A172 (cell line): ENCODE results near the gene TPST2. TPM values are rescaled to one million over a fixed set of nuclear protein-coding genes. Genes with fewer than 3 reads are reported as not detected.

Experiments
- DNase-seq: peaks from one replicate; pipeline ENCODE4 v3.0.0-alpha.2; 2015; ENCODE audit warnings: low spot score
- total RNA-seq: library from RNA; depleted of rRNA; stranded (reverse); fragments of >200 nt; shearing (Covaris generic); gene quantifications from 2 replicates; pipeline ENCODE4 v1.2.3, GENCODE V29; 2014

TPST2 gene
- total RNA-seq, 1 experiment from 2014 or later: 5.5 TPM

GRCh38 chr22:26496456-26496855 lies 93.5 kb downstream of the TPST2 start:
- DNase-seq: no peak

DNA sequence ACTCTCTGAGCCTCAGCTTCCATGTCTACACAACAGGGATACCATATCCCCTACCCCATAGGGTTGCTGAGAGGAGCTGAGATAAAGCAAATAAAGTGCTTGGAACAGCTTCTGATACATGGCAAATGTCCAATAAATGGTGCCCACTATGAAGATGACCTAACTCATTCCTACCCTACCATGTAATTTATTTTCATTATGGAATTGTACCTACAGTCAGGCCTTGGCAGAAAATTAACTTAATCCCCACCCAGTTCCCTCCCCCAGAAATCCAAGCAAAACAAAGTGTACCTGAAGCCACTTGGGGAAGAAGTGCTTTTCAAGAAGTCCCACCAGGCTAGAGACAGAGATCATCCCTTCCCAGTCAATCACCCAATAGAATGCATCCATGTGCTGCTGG lies 95.4 kb downstream of the TPST2 start:
- DNase-seq: no peak

DNA sequence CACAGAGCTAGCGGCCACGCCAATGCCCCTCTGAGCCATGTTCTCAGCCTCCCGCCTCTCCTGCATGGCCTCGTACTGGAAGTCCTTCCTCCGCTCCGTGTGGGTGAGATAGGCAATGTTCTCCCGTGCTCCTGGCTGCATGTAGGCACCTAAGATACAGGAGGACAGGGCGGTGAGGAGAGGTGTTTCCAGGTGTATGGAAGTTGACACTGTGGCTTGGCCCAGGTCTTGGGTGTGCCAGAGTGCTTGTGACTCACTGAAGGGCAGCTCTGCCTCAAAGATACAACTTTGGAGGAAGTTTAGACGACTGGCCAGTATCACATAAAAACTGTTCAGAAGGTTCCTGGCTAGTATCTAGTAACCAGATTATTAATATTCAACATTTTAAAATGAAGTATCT lies 97.7 kb downstream of the TPST2 start:
- DNase-seq: no peak

DNA sequence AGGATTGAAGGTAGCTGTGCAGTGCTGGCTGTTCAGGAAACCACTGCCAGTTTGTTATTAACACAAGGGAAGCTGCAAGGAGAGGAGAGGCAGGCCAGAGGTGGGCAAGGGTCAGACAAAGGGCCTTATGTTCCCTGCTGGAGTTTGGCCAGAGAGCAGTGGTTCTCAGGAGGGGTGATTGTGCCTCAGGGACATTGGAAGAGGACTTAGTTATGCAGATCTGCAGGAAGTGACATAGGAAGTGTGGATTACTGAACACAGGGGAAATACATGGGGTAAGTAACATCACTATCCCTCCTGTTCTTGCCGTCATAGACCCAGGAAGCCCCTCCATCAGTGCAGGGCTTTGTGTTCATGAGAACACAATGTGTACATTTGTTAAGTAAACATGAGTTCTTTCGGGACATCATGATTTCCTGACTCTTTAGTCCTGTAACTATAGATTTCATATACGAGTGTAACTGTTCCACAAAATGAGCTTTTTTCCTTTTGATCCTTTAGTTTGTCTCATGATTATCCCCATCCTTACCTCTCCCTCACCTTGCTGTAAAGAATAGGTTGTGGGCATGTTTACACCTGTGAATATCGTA lies 100.4 kb downstream of the TPST2 start:
- DNase-seq: no peak

GRCh38 chr22:26487996-26488395 lies 101.9 kb downstream of the TPST2 start:
- DNase-seq: no peak

DNA sequence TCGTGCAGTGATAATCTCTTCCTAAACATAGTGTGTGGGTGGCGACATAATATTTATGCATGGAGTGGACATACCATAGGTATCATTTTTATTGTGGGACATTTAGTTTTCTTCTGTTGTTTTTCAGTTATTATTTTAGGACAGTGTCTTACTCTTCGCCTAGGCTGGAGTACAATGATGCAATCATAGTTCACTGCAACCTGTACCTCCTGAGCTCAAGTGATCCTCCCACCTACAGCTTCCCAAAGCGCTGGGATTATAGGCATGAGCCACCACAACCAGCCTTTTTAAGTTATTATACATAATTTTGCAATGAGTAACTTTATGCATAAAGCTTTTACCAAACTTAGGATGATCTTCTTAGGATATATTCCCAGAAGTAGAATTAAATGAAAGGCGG lies 103.5 kb downstream of the TPST2 start:
- no peak for DNase-seq

DNA sequence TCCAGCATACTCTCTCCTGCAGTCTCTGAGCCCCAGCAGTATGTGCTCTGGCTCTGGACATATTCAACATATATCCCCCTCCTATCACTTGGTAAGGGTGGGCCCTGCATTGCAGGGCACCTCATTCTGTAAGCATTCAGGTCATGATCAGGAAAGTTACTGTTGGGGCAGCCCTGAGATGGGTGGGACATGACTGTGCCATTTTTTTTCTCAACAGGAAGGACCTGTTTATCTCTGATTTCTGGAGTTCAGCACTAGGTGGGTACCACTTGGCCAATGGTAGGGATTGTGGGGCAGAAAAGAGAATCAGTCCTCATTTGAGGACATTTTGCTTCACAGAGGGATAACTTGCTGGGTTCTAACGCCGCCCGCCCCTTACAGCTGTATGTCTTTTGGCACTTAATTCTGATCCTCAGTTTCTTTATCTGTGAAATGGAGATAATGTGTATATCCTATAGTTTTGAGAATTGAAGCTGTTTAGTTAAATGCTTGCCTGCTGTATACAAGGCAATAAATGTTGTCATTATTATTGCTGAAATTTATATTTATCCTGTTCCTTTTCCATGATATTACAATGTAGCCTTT lies 104.0 kb downstream of the TPST2 start:
- no peak for DNase-seq

GRCh38 chr22:26485013-26485412 lies 104.9 kb downstream of the TPST2 start:
- no peak for DNase-seq

DNA sequence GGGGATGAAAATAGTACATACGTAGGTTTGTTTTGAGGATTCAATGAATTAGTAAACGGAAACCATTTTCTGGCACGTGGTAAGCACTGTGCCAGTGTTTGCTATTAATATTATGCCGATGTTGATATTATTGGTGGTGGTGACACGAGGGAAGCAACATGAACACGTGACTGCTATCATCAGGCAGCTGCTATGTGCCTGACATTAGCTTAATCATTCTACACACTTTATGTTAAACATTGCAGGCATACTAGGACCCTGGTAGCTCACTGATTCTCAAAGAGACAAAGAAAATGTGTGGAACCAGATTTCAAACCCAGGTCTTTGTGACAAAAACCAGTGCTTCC lies 105.6 kb downstream of the TPST2 start:
- DNase-seq: no peak

DNA sequence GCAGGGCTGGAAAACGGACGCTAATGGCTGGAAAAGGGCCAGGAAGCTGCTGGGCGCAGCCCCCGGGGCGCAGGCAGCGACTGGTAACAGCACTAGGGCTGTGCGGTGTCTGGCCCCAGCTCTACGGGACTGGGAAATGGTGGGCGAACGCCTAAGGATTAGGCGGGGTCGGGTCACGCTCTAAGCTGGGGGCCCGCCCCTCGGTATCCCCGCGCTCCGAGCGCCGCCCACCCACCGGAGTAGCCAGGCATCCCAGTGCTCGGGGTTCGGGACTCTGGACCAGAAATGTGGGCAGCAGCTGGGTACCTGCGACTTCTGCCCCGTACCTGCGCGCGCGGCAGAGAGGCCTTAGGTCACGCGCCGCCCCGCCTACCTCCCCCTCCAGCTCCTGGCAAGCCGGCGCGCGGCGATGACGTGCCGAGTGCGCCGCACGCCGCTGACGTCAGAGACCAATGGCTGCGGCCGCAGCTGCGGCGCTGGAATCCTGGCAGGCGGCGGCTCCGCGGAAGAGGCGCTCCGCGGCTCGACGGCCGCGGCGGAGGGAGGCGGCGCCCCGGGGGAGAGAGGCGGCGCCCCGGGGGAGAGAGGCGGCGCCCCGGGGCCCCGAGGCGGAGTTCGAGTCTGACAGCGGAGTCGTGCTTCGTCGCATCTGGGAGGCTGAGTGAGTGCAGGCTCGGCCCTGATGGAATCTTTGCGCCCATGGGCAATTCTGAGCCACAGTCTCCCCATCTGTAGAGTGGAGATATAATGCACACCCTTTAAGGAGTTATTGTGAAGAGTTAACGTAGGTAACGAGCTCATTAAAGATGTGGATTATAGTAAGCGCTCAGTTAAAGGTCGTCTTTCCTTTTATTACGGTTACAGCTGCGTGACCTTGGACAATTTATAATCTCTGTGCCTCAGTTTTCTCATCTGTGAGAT lies 106.2 kb downstream of the TPST2 start, which contains the start of the genes HPS4 and SRRD:
Gene HPS4 (minus strand): TSS at position 345 of the 921 bp plus-strand sequence. CDS start 2,021 bp downstream, outside the sequence.
Gene SRRD (plus strand): TSS at position 439 of the 921 bp plus-strand sequence. CDS start 14 bp downstream, at position 453.
- DNase-seq: peak; percentile 56

GRCh38 chr22:26483043-26483438 lies 106.9 kb downstream of the TPST2 start:
- no peak for DNase-seq

DNA sequence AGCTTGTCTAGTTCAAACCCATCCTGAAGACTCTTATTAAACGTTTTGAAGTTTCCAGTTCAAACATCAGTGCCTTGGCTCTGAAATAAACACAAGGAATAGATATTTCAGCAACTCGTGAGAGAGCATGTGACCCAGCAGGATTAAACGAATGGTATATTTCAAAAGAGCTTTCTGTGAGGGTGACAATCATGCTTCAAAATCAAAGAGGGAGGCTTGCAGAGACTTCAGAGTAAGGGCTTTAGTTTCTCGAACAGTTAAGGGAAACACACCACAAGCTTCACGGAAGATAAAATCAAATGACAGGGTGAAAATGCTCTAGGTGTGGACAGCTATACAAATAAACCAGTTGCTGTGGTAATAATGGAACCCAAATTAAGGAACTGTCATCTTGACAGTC lies 107.8 kb downstream of the TPST2 start:
- no peak for DNase-seq

DNA sequence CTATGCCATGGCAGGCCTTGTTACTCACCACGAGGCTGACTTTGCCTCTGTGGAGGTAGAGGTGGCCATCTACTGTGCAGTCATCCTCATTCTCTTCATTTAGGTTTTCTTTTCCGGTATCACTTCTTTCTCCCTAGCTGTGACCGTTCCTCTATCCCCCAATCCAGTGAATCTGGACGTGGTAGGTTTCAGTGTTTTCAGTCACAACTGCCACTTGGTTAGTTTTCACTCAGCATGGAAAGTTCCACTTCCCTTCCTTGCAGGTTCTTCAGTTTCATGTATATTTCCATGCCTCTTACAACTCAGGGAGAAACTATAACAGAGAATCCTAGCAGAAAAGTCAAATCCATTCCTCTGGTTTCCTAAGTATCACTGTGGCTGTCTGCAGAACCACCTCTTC lies 108.2 kb downstream of the TPST2 start:
- DNase-seq: no peak

GRCh38 chr22:26481112-26481693 lies 108.7 kb downstream of the TPST2 start:
- no peak for DNase-seq

DNA sequence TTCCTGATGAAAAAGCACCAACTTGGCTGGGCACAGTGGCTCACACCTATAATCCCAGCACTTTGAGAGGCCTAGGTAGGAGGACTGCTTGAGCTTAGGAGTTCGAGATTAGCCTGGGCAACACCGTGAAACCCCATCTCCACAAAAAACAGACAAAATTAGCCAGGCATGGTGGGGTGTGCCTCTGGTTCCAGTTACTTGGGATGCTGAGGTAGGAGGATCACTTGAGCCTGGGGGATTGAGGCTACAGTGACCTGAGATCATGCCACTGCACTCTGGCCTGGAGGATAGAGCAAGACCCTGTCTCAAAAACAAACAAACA lies 109.4 kb downstream of the TPST2 start:
- DNase-seq: no peak

DNA sequence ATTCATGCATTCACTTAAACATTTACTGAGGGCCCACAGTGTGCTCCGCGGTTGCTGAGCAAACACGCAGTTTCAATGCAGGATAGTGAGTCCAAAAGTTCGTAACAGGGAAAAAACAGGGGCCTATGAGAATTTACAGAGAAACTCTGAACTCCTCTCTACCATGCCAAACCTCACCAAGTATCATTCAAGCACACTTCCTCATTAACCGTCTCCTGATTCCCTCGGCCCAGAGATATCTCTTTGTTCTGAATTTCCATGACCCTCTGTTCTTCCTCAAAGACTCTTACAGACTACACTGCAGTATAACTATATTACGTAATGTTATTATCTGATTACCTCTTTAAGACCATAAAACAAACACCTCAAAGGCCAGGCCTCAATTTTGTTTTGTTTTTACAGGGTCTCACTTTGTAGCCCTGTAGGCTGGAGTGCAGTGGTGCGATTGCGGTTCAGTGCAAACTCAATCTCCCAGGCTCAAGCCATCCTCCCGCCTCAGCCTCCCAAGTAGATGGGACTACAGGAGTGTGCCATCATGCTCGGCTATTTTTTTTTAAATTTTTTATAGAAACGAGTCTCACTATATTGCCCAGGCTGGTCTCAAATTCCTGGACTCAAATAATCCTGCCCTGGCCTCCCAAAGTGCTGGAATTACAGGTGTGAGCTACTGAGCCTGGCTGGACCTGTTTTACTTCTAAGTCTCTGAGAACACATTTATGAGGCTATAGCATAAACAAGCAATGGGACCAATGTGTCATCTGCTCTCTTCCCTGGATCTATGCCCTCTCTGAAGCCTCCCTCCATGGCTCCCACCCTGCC lies 109.9 kb downstream of the TPST2 start:
- DNase-seq: no peak

DNA sequence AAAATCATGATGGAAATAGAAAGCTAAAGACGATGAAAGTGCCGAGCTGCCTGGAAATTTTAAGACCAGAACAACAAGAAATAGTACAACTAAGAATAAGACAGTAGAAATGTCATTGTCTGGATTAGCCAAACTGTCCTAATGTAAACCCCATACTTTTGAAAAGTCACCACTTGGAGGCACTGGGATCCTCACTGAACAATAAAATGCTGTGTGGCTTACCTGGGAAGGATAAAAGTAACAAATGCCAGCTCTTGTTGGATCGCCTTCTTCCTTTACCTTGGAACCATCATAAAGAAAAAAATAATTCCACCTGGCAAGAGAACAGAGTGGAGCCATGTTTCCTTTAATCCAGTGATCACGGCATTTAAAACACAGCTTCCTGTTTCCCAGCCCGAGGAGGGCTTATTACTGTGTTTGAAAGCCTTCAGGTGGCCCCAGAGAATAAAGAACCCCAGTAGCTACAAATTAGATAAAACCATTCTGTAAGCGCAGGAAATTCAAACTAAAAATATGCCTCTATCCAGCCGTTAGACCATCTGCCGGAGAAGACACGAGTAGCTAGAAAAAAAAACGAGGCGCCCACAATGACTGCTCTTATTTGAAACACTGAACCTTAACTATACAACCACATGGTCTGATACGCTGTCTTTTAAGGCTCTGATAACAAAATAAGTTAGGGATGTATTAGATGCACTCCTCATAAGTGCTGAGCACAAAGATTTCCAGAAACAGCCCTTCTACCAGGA lies 110.7 kb downstream of the TPST2 start:
- no peak for DNase-seq

DNA sequence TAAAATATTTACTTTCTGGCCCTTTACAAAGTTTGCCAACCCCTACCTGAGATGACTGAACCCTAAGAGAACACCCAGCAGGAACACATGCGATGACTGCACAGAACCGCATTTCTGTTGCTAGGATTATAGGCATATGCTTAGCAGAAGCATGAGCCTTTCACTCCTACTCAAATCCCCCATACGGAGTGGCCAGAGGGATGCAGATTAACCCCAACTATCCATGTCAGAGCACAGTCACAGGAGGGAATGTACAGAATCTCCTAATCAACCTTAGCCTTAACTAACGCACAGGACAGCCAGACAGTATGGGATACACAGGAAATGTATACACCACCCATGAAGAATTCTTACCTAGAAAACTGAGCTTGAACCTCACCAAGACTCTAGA lies 112.6 kb downstream of the TPST2 start:
- DNase-seq: no peak

GRCh38 chr22:26476705-26477340 lies 113.1 kb downstream of the TPST2 start:
- DNase-seq: peak; percentile 72

- DNase-seq: peak; percentile 49
Measured at GRCh38 chr22:26474682-26475081, 115.2 kb downstream of the TPST2 start.
